HG02759 (cell line): ENCODE results near the gene SLAMF9.
A peak's percentile ranks its signal among the peaks of the same experiment; 100 is the strongest.

ENCODE experiments used
- ATAC-seq: cut with Tn5 transposase; IDR thresholded peaks from one replicate; pipeline ENCODE4 v1.9.1; 2021; ENCODE audit warnings: mild to moderate bottlenecking, moderate library complexity; ENCODE audit not compliant: unreplicated experiment

The SLAMF9 gene

DNA sequence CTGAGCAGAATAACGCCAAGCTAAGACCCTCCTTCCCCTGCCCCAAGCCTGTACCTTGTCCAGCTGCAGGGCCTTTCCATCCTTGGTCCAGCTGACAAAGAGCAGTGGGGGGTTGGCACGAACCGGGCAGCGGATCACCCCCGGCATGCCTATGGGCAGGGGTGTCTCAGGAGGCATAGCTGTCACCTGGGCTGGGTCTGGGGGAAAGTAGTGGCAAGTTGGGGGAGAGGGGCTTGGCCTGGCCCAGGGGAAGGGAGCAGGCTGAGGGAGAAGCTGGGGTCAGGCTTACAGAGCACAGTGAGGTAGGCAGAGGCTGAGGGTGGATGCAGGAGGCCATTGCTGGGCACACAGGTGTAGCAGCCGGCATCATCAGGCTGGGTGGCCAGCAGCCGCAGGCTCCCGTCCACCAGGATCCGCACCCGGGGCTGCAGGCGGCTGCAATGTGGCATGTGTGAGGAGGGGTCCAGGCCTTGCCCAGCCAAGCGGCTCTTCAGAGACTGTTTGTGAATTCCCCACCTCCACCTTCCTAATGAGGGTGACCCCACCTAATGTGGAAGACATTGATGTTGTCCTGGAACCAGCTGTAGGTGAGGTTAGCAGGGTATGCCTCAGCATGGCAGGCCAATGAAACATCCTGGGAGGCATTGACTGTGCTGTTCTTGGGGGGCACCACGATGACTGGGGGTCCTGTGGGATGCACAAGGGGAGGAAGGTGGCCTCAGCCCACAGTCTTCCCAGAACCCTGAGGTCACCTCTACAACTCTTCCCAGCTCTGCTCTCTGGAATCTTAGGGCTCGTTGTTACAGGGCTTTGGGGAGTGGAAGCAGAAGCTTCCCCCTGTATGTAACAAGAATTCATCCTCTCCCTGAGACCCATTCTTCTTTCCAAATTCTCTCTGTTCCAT is 19.6 kb downstream of the SLAMF9 start:
- no peak for ATAC-seq

- no peak for ATAC-seq
Observed at GRCh38 chr1:159933347-159933746, 20.7 kb downstream of the SLAMF9 start.

DNA sequence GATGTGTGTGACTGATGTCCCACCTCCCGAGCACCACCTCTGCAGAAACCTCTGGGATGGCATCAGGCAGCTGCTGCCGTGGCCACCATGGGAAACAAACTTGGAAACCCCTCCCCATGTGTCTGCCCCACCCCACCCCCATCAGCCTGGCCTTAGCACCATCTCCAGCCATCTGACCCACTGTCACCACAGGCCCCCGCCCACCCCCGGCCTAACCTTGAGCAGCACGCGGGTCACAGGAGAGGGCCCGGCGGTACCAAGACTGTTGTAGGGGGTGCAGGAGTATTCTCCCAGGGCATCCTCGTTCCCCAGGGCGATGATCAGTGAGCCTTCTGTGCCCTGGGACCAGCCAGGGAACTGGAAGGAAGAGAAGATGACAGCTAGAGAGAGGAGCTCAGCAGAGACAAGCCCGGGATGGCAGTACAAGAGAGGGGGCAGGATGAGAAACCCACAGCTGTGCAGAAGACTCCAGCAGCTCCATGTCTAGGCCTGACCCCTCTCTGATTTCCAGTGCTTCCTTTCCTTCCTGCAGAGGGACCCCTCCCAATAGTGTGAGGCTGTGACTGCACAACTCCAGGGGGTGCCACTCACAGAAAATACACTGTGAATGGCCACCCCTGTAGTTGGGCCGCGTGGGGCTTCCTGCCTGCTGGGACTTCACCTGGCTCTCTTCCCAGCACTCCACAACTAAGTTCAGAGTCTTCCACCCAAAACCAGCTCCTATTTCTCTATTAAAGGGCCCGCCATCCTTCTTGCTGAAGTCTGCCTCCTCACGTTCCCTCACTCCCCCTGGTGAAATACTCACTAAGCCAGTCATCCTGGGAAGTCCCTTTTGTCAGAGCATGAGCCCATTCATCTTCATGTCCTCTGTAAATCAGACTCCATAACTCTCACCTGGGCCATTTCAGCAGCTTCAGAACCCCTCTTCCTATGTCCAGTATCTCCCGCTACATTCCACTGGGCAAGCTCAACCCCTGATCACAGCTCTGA is 21.4 kb downstream of the SLAMF9 start:
- no peak for ATAC-seq

DNA sequence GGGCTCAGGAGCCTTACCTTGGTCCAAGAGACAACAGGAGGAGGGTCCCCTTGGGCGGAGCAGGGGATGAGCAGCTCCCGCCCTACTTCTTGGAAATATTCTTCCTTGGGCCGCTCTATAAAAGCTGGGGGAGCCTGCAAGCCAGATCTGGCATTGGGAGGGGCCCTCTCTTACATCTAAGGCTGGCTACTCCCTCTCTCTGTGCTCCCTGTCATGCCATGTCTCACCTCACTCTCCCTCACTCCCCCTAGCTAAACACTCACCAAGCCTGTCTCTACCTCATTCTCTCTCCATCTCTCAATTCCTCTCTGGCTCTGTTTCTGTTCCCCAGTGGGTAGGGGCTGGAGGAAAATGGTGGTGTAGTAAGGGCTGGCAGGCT is 22.3 kb downstream of the SLAMF9 start:
- ATAC-seq, result no peak

- no peak for ATAC-seq
Observed at GRCh38 chr1:159931101-159931794, 22.8 kb downstream of the SLAMF9 start.

DNA sequence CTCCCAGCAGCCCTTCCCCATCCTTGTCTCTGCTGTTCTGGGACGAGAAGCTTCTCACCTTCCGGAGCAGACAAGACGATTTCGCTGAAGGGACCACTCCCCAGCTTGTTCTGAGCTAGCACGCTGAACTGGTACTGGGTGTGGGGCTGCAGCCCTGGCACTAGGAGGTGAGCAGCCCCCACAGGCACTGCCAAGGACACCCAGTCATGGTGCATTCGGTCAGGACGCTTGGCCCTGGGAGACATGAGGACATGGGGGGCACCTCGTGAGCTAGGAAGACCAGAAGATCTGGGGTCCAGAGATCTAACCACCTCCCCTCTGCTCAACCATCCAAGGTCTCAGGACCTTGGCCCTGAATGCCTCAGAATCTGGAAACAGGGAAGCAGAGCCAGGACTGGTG is 23.4 kb downstream of the SLAMF9 start:
- no peak for ATAC-seq

- no peak for ATAC-seq
Observed at GRCh38 chr1:159930216-159930615, 23.8 kb downstream of the SLAMF9 start.

DNA sequence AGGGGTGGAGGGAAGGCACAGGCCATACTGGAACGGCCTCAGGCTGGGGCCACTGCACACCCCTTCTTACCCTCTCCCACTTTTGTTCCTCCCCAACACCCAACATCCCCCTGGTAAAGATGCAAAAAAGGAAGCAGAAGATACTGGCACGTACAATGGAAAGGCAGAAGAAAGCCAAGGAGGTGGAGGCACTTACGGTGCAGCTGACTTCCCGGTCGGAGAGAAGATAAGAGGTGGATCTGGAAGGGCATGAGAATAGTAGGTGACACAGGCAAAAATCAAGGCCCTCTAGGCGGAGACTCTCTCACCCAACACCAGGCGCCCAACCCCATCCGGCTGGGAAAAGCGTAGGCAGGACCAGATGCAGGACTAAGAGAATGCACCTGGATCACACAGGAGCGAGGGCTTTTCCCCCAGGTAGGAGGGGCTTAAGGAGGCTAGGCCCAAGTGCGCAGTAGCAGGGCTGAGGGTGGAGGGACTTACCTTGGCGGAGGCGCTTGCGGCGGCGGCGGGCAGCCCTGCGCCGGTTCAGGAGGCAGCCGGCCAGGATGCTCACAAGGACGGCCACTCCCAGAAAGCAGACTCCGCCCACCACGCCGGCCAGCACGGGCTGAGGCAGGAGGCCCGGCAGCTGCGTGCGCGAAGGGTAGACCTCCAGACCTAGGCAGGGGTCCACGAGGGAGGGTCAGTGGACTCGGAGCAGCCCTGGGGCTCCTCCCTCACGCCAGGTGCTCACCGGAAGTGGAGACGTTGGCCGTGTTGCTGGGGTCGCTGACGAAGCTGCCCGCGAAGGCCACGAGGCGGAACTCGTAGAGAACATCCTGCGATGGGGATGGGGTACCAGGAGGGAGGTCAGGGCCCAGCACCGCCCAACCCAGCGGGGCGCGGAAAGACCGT is 24.6 kb downstream of the SLAMF9 start:
- no peak for ATAC-seq

GRCh38 chr1:159928491-159929050 is 25.5 kb downstream of the SLAMF9 start:
- ATAC-seq, result no peak

- no peak for ATAC-seq
Observed at GRCh38 chr1:159927849-159928431, 26.1 kb downstream of the SLAMF9 start.

DNA sequence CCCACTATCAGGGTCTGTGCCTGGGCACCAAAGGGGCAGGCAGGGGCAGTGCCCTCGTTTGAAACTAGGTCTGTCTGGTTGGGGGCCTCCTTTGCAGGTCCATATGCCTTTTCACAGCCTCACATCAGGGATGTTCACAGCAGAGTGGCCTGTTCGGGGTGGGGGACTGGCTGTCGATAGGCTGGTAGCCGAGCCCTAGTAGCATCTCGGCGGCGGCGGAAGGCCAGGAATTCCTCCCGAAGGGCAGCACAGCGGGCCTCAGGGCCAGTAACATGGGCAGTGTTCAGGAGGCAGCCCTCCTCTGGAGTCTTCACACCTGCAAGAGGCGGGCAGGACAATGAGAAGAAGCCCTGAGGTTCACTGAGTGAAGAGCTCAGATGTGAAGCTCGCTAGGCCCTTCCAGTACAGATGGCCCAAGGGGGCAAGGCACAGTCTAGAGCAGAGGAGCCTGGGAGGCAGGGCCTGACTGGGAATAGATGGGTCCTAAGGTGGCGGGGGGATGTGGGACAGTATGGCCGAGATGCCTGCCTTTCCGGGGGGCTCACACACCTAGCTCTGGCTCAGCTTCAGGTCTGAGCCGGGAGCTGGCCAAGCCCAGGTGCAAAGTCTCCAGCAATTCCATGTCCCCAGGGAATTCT is 26.7 kb downstream of the SLAMF9 start:
- ATAC-seq, result no peak

GRCh38 chr1:159925719-159926078 is 28.3 kb downstream of the SLAMF9 start:
- peak; percentile 1 for ATAC-seq

GRCh38 chr1:159924791-159925718 is 29.0 kb downstream of the SLAMF9 start, which contains the start of gene TAGLN2:
Gene TAGLN2, minus strand, starts transcription at chr1:159925507. Its CDS starts 4,998 bp downstream, at chr1:159920509.
- peak; percentile 64 for ATAC-seq

DNA sequence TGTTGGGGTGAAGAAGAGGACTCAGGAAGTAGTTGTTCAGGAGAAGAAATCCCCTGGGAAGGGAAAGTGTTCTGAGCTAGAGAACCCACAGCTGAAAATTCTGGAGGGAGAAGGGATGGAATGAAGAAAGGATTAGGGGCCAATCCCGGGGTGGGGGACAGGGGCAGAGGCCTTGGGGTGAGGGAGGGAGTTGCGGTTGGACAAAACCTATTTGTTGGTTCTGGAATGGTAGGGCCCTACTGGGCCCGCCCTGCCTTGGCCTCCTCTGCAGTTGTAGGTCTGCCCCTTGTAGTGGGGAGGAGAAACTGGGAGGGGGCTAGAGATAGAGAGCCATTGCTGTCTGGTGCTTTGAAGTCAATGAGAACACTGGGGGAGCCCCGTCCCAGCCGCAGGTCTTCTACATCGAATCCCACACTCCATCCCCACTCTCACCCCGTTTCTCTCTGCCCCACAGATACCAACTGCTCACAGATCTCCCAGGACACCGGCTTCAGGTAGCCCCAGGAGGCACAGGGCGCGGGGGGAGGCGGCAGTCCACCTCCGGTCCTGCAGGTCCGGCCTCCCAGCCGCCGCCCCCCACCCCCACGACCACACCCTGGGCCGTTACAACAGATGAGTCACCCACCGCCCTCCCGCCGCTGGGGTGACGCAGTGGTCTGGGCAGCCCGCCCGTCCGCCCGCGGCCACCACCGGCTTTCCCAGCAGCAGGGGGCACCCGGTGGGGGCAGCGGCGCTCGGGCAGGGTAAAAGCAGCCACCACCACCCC is 29.8 kb downstream of the SLAMF9 start:
- peak; percentile 16 for ATAC-seq

DNA sequence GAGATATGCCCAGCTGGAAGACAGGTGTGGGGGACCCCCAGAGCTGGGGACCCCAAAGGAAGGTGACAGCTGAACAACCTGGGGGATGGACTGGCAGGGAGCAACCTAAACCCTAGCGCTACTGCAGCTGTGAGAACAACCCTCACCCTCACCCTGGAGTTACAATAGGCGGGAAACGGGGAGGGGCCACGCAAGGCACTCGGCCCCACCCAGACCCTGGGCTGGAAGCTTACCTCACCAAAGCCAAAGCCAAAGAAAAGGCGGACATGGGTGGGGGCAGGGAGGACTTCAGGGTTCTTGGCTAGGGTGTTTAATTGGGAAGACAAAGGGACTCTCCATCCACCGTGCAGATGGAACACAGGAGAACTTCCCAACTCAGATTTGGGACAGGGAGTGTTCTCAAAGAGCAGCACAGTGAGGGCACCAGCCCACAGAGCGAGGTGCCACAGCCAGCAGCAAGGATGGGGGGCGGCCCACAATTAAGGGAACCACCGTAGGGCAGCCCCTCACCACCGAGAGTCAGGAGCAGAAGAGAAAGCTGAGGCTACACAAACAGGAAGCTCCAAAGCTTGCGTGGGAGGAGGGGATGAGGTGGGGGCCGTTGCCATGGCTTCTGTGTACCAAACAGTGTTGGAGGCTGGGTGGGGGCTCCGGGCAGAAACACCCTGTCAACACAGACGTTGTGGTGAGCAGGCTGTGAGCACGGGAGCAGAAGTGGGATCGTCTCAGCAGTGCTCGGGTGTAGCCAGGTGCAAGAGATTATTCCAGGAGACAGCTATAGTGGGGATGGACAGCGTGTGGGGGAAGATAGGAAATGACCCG is 30.6 kb downstream of the SLAMF9 start:
- peak; percentile 28 for ATAC-seq
